Panc1 (cell line): ENCODE data around the gene CTNNAL1. TPM values are rescaled to one million over a fixed set of nuclear protein-coding genes. Genes with fewer than 3 reads are reported as not detected.

Experiments used
- microRNA-seq: library from miRNA; unstranded; fragments of <30 nt; microRNA quantifications from one replicate; pipeline ENCODE4 v1.1.0, GENCODE V29; 2020; ENCODE audit not compliant: unreplicated experiment
- total RNA-seq: library from RNA; stranded (reverse); gene quantifications from one replicate; pipeline ENCODE4 v1.2.1, GENCODE V29; 2021; ENCODE audit not compliant: unreplicated experiment

CTNNAL1 gene
- total RNA-seq, 1 experiment from 2014 or later = 79.8 TPM

Small RNAs within 50 kb of the gene (microRNA-seq; reads per million reads assigned to microRNA genes)
- 449 reads per million, percentile 73 among the genes with 10 or more reads in this experiment for gene MIR32

Other genes starting within 250 kb of the CTNNAL1 start
- not detected for gene ACTL7B, start 157.5 kb downstream of the CTNNAL1 start, total RNA-seq
- not detected for gene ACTL7A, start 151.2 kb downstream of the CTNNAL1 start, total RNA-seq
- 17.1 TPM for gene ELP1, start 79.4 kb downstream of the CTNNAL1 start, total RNA-seq
- gene ABITRAM, start 79.1 kb downstream of the CTNNAL1 start, total RNA-seq = 6.4 TPM
- gene TMEM245, start 106.4 kb upstream of the CTNNAL1 start, total RNA-seq = 54.0 TPM
- 2.3 TPM for gene FRRS1L, start 153.8 kb upstream of the CTNNAL1 start, total RNA-seq